Stimulated activated CD8-positive, alpha-beta memory T cell treated with anti-CD3 and anti-CD28 coated beads, Interleukin-15, amount 100 ng/mL, for 48 hours (primary cell): ENCODE measurements around the gene MMS22L.

Source experiments
- DNase-seq, 2 donors: peaks; one replicate each; pipeline ENCODE4 v3.0.0-alpha.2; 2020; ENCODE audit warnings: low read depth in 2 of 2

The MMS22L gene

GRCh38 chr6:97138581-97138980, 144.4 kb downstream of the MMS22L start:
- no peak for DNase-seq

GRCh38 chr6:97136626-97137358, 146.2 kb downstream of the MMS22L start:
- no peak for DNase-seq

- DNase-seq: no peak
These were observed 149.9 kb downstream of the MMS22L start for GRCh38 chr6:97133067-97133466.

- no peak for DNase-seq
These were observed 153.9 kb downstream of the MMS22L start for GRCh38 chr6:97129106-97129505.

- DNase-seq: no peak
These were observed 154.5 kb downstream of the MMS22L start for GRCh38 chr6:97128507-97128906.

GRCh38 chr6:97123652-97124051, 159.4 kb downstream of the MMS22L start:
- DNase-seq: no peak

GRCh38 chr6:97123112-97123511, 159.9 kb downstream of the MMS22L start:
- no peak for DNase-seq

GRCh38 chr6:97120511-97120910, 162.5 kb downstream of the MMS22L start:
- no peak for DNase-seq

GRCh38 chr6:97114645-97115044, 168.4 kb downstream of the MMS22L start:
- no peak for DNase-seq

- DNase-seq: peak in 1 of 2 donors; percentile 3
These were observed 169.8 kb downstream of the MMS22L start for GRCh38 chr6:97113170-97113569.

- no peak for DNase-seq
These were observed 171.8 kb downstream of the MMS22L start for GRCh38 chr6:97111243-97111642.

- no peak for DNase-seq
These were observed 172.4 kb downstream of the MMS22L start for GRCh38 chr6:97110626-97111025.

GRCh38 chr6:97110149-97110548, 172.9 kb downstream of the MMS22L start:
- no peak for DNase-seq

GRCh38 chr6:97109444-97109843, 173.6 kb downstream of the MMS22L start:
- DNase-seq: no peak

- no peak for DNase-seq
These were observed 180.7 kb downstream of the MMS22L start for GRCh38 chr6:97102145-97102790.

GRCh38 chr6:97100696-97101095, 182.3 kb downstream of the MMS22L start:
- no peak for DNase-seq

- DNase-seq: no peak
These were observed 185.7 kb downstream of the MMS22L start for GRCh38 chr6:97097068-97098047.

GRCh38 chr6:97095311-97095850, 187.6 kb downstream of the MMS22L start:
- no peak for DNase-seq

- DNase-seq: no peak
These were observed 188.6 kb downstream of the MMS22L start for GRCh38 chr6:97094376-97094775.

- DNase-seq: no peak
These were observed 190.2 kb downstream of the MMS22L start for GRCh38 chr6:97092673-97093305.
